HFF-Myc (cell line): ENCODE results near the gene GNG4.

ENCODE experiments used
- DNase-seq: peaks from one replicate; pipeline ENCODE4 v3.0.0-alpha.2; 2011; ENCODE audit warnings: low read depth; ENCODE audit errors: extremely low read depth
- H3K4me3 ChIP-seq: replicated peaks from 2 replicates; pipeline ENCODE4 v1.5.1; 2011; ENCODE audit warnings: low read depth, mild to moderate bottlenecking, control low read depth, low read length
- CTCF ChIP-seq: IDR thresholded peaks from 2 replicates; pipeline ENCODE4 v1.5.1; 2012; ENCODE audit warnings: mild to moderate bottlenecking, low read depth, low read length, control low read depth; ENCODE audit errors: missing control alignments

Gene GNG4

DNA sequence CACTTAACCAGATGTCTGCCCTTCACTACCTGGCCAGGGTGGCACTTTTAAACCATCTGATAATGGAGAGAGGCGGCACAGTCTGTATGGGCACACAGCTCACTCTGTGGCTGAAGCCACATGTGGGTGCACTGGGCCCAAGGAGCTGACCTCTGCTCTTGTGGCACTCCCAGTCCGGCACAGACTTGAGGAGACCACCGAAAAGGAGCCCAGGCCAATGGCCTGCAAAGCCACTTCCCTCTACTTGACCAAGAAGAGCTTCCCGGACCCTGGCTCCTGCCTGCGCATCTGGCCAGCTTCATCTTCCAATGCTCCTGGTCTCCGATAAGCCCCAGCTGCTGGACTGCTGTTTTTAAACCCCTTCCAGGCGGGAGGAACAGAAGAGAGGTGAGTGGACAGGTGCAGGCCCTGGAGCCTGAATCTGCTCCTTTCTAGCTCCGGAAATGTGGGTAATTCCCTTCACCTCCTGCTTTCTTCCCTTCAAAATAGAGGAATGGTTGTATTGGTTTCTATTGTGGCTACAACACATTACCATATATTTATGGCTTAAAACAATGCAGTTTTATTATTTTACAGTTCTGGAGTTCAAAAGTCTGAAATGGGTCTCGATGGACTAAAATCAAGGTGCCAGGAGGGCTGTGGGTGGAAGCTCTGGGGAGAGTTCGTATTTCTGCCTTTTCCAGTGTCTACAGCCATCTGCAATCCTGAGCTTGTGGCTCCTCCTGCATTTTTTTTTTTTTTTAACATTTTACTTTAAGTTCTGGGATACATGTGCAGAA, 11.6 kb downstream of the GNG4 start:
- no peak for TF ChIP-seq CTCF
- H3K4me3 ChIP-seq = no peak overlapping the region
- no peak for DNase-seq

DNA sequence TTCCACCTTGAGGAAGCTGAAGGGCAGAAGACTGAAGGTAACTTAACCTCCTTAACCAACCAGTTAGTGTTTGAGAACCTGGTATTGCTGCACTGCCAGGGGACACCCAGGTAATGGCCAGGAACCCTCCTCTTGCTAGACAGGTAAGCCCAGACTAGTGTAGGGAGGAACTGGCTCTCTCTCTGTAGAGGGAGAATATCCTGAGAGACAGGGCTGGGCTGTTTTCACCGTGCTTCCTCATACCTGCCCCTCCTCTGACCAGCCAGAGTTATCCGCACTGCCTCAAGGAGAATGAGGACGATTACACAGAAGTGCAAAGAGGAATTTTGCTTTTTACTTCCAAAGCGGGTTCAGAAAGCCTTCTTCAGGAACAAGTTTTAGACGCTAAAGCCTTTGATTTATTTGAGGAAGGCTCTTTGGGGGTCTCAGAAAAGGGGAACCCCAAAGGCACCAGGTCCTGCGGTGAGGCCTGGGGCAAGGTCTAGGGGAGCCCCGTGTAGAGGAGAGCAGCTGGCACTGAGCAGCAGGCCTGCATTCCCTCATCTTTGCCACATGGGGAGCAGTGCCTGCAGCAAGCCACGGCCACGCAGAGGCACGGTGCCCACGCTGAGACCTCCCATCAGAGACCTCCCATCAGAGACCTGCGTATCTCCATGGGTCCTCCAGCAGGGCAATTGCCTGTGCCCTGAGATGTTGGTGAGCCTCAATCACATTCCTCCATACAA, 13.5 kb downstream of the GNG4 start:
- TF ChIP-seq CTCF = no peak
- no peak for DNase-seq
- no peak overlapping the region for H3K4me3 ChIP-seq

DNA sequence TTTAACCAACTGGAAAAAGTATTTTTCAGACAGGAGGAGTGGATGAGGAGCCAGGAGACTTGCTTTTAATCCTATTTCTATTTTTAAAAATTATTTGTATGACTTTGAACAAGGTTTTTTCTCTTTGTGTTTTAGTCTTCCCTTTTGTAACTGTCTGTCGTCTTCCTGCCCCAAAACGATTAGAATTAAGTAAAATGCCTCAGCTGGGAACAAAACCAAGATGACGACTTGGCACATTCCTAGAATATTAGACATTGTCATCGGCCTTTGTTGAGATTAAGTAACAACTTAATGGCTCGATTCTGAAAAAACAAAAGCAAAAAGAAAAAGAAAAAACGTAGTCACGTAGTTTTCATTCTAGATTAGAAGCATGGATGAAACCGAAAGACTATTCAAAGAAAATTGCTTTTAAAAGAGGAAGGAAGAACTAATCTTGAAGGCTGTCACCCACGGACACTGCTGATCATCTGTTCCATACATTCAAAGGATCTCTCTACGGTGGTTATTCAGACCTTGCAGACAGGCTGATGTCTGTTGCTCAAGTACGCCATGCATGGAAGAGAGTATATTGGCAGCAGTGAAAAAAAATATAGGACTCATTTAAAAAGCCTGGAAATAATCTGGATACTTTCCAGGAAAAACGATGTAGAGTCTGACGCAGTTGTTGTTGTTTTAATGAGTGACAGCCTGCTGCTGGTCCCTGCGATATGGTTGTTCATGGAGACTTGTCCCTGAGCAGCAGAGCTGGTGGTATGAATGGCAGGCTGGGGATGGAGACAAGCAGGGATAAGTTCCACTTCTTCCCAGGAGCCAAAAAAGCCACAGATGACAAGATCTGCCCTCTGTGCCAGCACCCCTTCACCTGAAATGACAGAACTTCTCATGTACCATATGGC, 16.8 kb downstream of the GNG4 start:
- no peak for TF ChIP-seq CTCF
- H3K4me3 ChIP-seq = no peak overlapping the region
- no peak for DNase-seq

- H3K4me3 ChIP-seq = no peak overlapping the region
- TF ChIP-seq CTCF = no peak
- DNase-seq = no peak
These were observed 17.8 kb downstream of the GNG4 start for GRCh38 chr1:235631816-235632215.

- no peak for DNase-seq
- no peak for TF ChIP-seq CTCF
- H3K4me3 ChIP-seq = no peak overlapping the region
These were observed 21.1 kb downstream of the GNG4 start for GRCh38 chr1:235628316-235629005.

DNA sequence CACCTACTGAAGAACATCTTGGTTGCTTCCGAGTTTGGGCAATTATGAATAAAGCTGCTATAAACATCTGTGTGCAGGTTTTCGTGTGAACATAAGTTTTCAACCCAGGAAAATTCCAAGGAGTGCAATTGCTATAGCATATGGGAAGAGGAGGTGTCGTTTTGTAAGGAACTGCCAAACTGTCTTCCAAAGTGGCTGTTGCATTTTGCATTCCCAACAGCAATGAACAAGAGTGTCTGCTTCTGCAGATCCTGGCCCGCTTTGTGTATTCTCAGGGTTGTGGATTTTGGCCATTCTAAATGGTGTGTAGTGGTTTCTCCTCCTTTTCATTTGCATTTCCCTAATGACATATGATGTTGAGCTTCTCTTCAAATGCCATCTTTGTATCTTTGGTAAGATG, 23.8 kb downstream of the GNG4 start:
- TF ChIP-seq CTCF = no peak
- no peak overlapping the region for H3K4me3 ChIP-seq
- DNase-seq = no peak
